HepG2 (cell line): ENCODE results near the gene PGA5. TPM values are rescaled to one million over a fixed set of nuclear protein-coding genes. Genes with fewer than 3 reads are reported as not detected.

Experiments
- ATAC-seq: fragments of 200-7000 bp; cut with Tn5 transposase; 3 replicates; pipeline ENCODE4 v1.9.1; 2020; ENCODE audit warnings: mild to moderate bottlenecking, moderate library complexity
- BruUV-seq: library from RNA; stranded (reverse); fragments of 400-500 nt; replicated peaks from 2 replicates; lab custom pipeline; 2021; lab: Mats Ljungman, UMichigan
- CTCF ChIA-PET: fragments of 300-600 bp; formaldehyde crosslinking; extraction: SDS; loops from one replicate; lab custom pipeline; 2021; ENCODE audit warnings: low total read pairs, inconsistent platforms, low intra/inter-chr PET ratio; lab: Yijun Ruan, JAX
- POLR2A ChIA-PET: fragments of 350-600 bp; sonication (Branson Sonifier 250); formaldehyde crosslinking; loops from one replicate; lab custom pipeline; 2020; ENCODE audit warnings: antibody characterized with exemption, inconsistent platforms; lab: Yijun Ruan, JAX
- DNase-seq: peaks from one replicate; pipeline ENCODE4 v3.0.0-alpha.2; 2015; ENCODE audit warnings: low spot score
- FAIRE-seq: peaks from 3 replicates; lab custom pipeline; 2011; peaks lifted over from hg19 to GRCh38; lab: Jason Lieb, UNC
- H2AFZ ChIP-seq: one replicate; pipeline ENCODE4 v1.6.1; 2011; ENCODE audit warnings: low read length, inconsistent platforms
- H3K27ac ChIP-seq: fragments of 300-600 bp; 3 replicates; pipeline ENCODE4 v1.8.0; 2011; ENCODE audit warnings: mixed run types, mild to moderate bottlenecking, mixed read lengths, low read length, inconsistent platforms; ENCODE audit not compliant: insufficient read depth; ENCODE audit errors: extremely low read length
- H3K27me3 ChIP-seq, 2 experiments: fragments of 200-600 bp in 1 of 2; 2 replicates in 1 of 2; 3 replicates in 1 of 2; pipeline versions ENCODE4 v1.6.0 to v1.8.0; 2011; ENCODE audit warnings: low read length in 2 of 2, mild to moderate bottlenecking in 2 of 2, moderate library complexity in 2 of 2, inconsistent platforms in 1 of 2; ENCODE audit not compliant: insufficient read depth in 2 of 2, control insufficient read depth in 1 of 2
- H3K36me3 ChIP-seq, 2 experiments: fragments of 200-600 bp in 1 of 2; replicated peaks in 1 of 2; 2 replicates in 1 of 2; 3 replicates in 1 of 2; pipeline versions ENCODE4 v1.5.1 to v1.8.0; 2011; ENCODE audit warnings: low read length in 2 of 2, inconsistent platforms in 1 of 2; ENCODE audit not compliant: insufficient read depth in 2 of 2, control insufficient read depth in 1 of 2
- H3K4me1 ChIP-seq: 2 replicates; pipeline ENCODE4 v1.5.1; 2012; ENCODE audit warnings: low read length, inconsistent platforms; ENCODE audit not compliant: insufficient read depth
- H3K4me2 ChIP-seq: 2 replicates; pipeline ENCODE4 v1.6.0; 2011; ENCODE audit warnings: low read depth, low read length, inconsistent platforms
- H3K4me3 ChIP-seq, 3 experiments: fragments of 200-600 bp in 1 of 3; sonication (generic), shearing (Covaris generic) in 1 of 3; replicated peaks in 1 of 3; 2 replicates each; pipeline ENCODE4 v1.5.1; 2011 to 2016; ENCODE audit warnings: low read length in 3 of 3, inconsistent platforms in 2 of 3, low read depth in 2 of 3, mild to moderate bottlenecking in 2 of 3, control low read depth in 1 of 3, mixed read lengths in 1 of 3; ENCODE audit not compliant: insufficient read depth in 1 of 3
- H3K79me2 ChIP-seq: one replicate; pipeline ENCODE4 v1.6.1; 2011; ENCODE audit warnings: low read length, inconsistent platforms; ENCODE audit not compliant: insufficient read depth
- H3K9ac ChIP-seq: 2 replicates; pipeline ENCODE4 v1.6.0; 2011; ENCODE audit warnings: mild to moderate bottlenecking, low read depth, low read length, inconsistent platforms; ENCODE audit not compliant: insufficient read depth
- H3K9me3 ChIP-seq: 2 replicates; pipeline ENCODE4 v1.5.1; 2012; ENCODE audit warnings: mild to moderate bottlenecking, low read length
- H4K20me1 ChIP-seq: 2 replicates; pipeline ENCODE4 v1.6.0; 2011; ENCODE audit warnings: inconsistent platforms, mild to moderate bottlenecking, low read length, moderate library complexity; ENCODE audit not compliant: insufficient read depth
- FOXK1 ChIP-seq: sonication (generic); formaldehyde crosslinking; IDR thresholded peaks from 2 replicates; pipeline ENCODE4 v1.4.0; 2020; ENCODE audit warnings: low read depth, missing genetic modification reagents, borderline replicate concordance
- JUND ChIP-seq: sonication (generic); formaldehyde crosslinking; IDR thresholded peaks from 2 replicates; pipeline ENCODE4 v1.8.0; 2022; ENCODE audit warnings: mild to moderate bottlenecking, missing genetic modification reagents
- NONO ChIP-seq, 2 experiments: fragments of 450-650 bp in 1 of 2; sonication (generic) in 1 of 2; formaldehyde crosslinking in 1 of 2; IDR thresholded peaks in 1 of 2; conservative IDR thresholded peaks in 1 of 2; 2 replicates each; pipeline versions ENCODE4 v1.6.1 to v1.8.0; 2017 to 2022; ENCODE audit warnings: mild to moderate bottlenecking in 1 of 2, missing genetic modification reagents in 1 of 2, moderate library complexity in 1 of 2
- SKIL ChIP-seq: sonication (generic); formaldehyde crosslinking; IDR thresholded peaks from 2 replicates; pipeline ENCODE4 v1.8.0; 2022; ENCODE audit warnings: missing genetic modification reagents, mild to moderate bottlenecking, moderate library complexity, borderline replicate concordance
- YEATS4 ChIP-seq: sonication (generic); formaldehyde crosslinking; IDR thresholded peaks from 2 replicates; pipeline ENCODE4 v1.4.0; 2020; ENCODE audit warnings: missing genetic modification reagents, borderline replicate concordance
- ZNF12 ChIP-seq: sonication (generic); formaldehyde crosslinking; IDR thresholded peaks from 2 replicates; pipeline ENCODE4 v1.5.0; 2020; ENCODE audit warnings: missing genetic modification reagents
- ZNF317 ChIP-seq: sonication (generic); formaldehyde crosslinking; IDR thresholded peaks from 2 replicates; pipeline ENCODE4 v1.5.0; 2020; ENCODE audit warnings: mild to moderate bottlenecking, missing genetic modification reagents
- ZNF407 ChIP-seq: sonication (generic); formaldehyde crosslinking; IDR thresholded peaks from one replicate; pipeline ENCODE4 v1.5.1; 2020; ENCODE audit warnings: mild to moderate bottlenecking, missing genetic modification reagents; ENCODE audit errors: not compliant biosample characterization
- ZNF841 ChIP-seq: sonication (generic); formaldehyde crosslinking; IDR thresholded peaks from 2 replicates; pipeline ENCODE4 v1.8.1; 2023; ENCODE audit warnings: missing genetic modification reagents, borderline replicate concordance
- WGBS: methylation state at CpG from one replicate; pipeline ENCODE4 v1.1.6; 2017; ENCODE audit warnings: low lambda C conversion rate; 5-methylcytosine and 5-hydroxymethylcytosine counted together
- in situ Hi-C: cut with HindIII; loops from 2 replicates; pipeline ENCODE4 v1.10.0; 2017; ENCODE audit warnings: low pct_unique_long_range_greater_than_20kb; ENCODE audit not compliant: extremely low pct_ligation_motif_present
- intact Hi-C: fragments of 100-400 bp; cut with micrococcal nuclease; formaldehyde crosslinking; loops from one replicate; pipeline ENCODE4 v1.10.0; 2022; ENCODE audit not compliant: unreplicated experiment
- polyA plus RNA-seq, 8 experiments: library from polyadenylated mRNA; depleted of rRNA in 3 of 8; stranded (reverse) in 7 of 8; unstranded in 1 of 8; fragments of >200 nt; fragmentation: Illumina TruSeq in 4 of 8; extraction: Trizol in 4 of 8; gene quantifications; 2 replicates each; pipeline versions ENCODE4 v1.2.1 to v1.2.3, GENCODE V29; 2011 to 2016; ENCODE audit warnings: low read depth in 4 of 8, missing spikeins in 1 of 8, mixed read lengths in 1 of 8; ENCODE audit not compliant: insufficient read depth in 1 of 8
- total RNA-seq, 5 experiments: library from RNA; depleted of rRNA; stranded (reverse); fragments of >200 nt; fragmentation: Illumina TruSeq; extraction: Trizol; gene quantifications; 2 replicates each; pipeline ENCODE4 v1.2.3, GENCODE V29; 2016; ENCODE audit warnings: low read depth in 1 of 5
- TF ChIP-seq, protein P1 (sequence below): sonication (generic); formaldehyde crosslinking; IDR thresholded peaks from 2 replicates; pipeline ENCODE4 v1.9.0; 2021; ENCODE audit warnings: missing genetic modification reagents, mild to moderate bottlenecking, borderline replicate concordance

The PGA5 gene
- total and polyA plus RNA-seq, 2 of the 13 experiments (the other 11 are each of a cell fraction or from before 2014, with no cell fraction given) = not detected

DNA sequence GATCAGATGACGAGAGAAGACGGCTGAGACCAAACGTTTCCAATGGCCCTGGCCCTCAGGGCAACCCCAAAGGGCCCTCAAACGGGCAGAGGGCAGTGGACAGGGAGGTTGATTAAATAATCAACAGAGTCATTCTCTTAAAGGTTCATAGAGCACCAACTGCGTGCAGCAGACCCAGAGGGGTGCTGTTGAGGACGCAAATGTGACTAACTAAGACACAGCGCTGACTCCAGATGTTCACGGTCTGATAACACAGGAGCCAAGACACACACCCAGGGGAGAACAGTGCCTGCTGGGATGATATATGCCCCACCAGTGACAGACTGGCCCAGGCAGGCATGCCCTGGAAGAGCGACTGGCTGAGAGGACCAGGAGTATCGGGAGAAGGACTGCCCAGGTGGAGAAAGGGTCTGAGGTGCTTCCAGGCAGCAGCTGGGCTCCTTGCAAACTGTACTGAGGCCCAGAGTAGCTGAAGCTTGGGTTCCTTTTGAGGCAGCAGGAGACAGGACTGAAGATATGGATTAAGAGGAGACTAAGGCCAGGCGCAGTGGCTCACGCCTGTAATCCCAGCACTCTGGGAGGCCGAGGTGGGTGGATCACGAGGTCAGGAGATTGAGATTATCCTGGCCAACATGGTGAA lies 46.5 kb downstream of the PGA5 start:
- Histone ChIP-seq H3K9me3 (no peaks in the 10 kb centered on the region), H3K4me3 (no peak overlapping the region), H3K27ac (peak overlapping the region; percentile 9), H3K4me2 (no peak overlapping the region), H3K4me1 (peaks cover 24% of the 10 kb centered on the region), H4K20me1 (peaks cover 19% of the 10 kb centered on the region), H3K79me2 (peaks cover 22% of the 10 kb centered on the region), H3K36me3 (peaks cover 47 to 88% of the 10 kb centered on the region in 2 experiments), H3K27me3 (no peaks in the 10 kb centered on the region), H3K9ac (no peak overlapping the region), H2AFZ (no peak overlapping the region)
- DNase-seq = no peak
- WGBS = 100% methylated on average over 14 of the region's 14 CpGs
- no TSS peak for BruUV-seq
- in situ Hi-C loops = no loop called here
- intact Hi-C loops = no loop called here
- ChIA-PET CTCF (no interaction called here), POLR2A (no interaction called here)
- ATAC-seq = no peak; the same call in 2 of the 3 replicates
- FAIRE-seq = no peak
- no peak for TF ChIP-seq SKIL (CRISPR knock-in tag)
- TF ChIP-seq ZNF317 = no peak
- TF ChIP-seq ZNF12 (CRISPR knock-in tag) = no peak
- TF ChIP-seq, protein P1, sequence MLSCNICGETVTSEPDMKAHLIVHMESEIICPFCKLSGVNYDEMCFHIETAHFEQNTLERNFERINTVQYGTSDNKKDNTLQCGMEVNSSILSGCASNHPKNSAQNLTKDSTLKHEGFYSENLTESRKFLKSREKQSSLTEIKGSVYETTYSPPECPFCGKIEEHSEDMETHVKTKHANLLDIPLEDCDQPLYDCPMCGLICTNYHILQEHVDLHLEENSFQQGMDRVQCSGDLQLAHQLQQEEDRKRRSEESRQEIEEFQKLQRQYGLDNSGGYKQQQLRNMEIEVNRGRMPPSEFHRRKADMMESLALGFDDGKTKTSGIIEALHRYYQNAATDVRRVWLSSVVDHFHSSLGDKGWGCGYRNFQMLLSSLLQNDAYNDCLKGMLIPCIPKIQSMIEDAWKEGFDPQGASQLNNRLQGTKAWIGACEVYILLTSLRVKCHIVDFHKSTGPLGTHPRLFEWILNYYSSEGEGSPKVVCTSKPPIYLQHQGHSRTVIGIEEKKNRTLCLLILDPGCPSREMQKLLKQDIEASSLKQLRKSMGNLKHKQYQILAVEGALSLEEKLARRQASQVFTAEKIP = no peak
- no peak for TF ChIP-seq FOXK1 (CRISPR knock-in tag)
- no peak for TF ChIP-seq JUND (CRISPR knock-in tag)
- no peak for TF ChIP-seq ZNF407
- TF ChIP-seq ZNF841 (CRISPR knock-in tag) = no peak
- TF ChIP-seq YEATS4 (CRISPR knock-in tag) = no peak
- no peak for TF ChIP-seq NONO (IDR thresholded peaks at IDR 0.05)
- TF ChIP-seq NONO (CRISPR knock-in tag; conservative IDR thresholded peaks at IDR 0.05) = no peak
